H9 (cell line): ENCODE measurements around the gene RORC. TPM values are rescaled to one million over a fixed set of nuclear protein-coding genes. Genes with fewer than 3 reads are reported as not detected.

Experiments used
- DNase-seq: peaks from one replicate; pipeline ENCODE4 v3.0.0-alpha.2; 2017
- H2AFZ ChIP-seq: one replicate; pipeline ENCODE4 v1.6.1; 2013; ENCODE audit warnings: mild to moderate bottlenecking, low read length, control low read depth, moderate library complexity
- H2AK5ac ChIP-seq: 2 replicates; pipeline ENCODE4 v1.6.1; 2013; ENCODE audit warnings: low read length, control low read depth, mixed read lengths; ENCODE audit not compliant: insufficient read length
- H2BK120ac ChIP-seq: one replicate; pipeline ENCODE4 v1.6.1; 2013; ENCODE audit warnings: low read depth, mild to moderate bottlenecking, low read length, control low read depth, inconsistent platforms; ENCODE audit not compliant: poor library complexity, severe bottlenecking
- H2BK12ac ChIP-seq: 2 replicates; pipeline ENCODE4 v1.6.1; 2013; ENCODE audit warnings: low read length, control low read depth, mixed read lengths, low read depth; ENCODE audit not compliant: insufficient read length
- H2BK15ac ChIP-seq: 2 replicates; pipeline ENCODE4 v1.6.1; 2013; ENCODE audit warnings: low read depth, low read length, control low read depth
- H2BK20ac ChIP-seq: one replicate; pipeline ENCODE4 v1.6.1; 2013; ENCODE audit warnings: low read depth, mild to moderate bottlenecking, low read length, control low read depth, inconsistent platforms; ENCODE audit not compliant: poor library complexity, severe bottlenecking
- H2BK5ac ChIP-seq: 2 replicates; pipeline ENCODE4 v1.6.1; 2013; ENCODE audit warnings: low read length, control low read depth, mixed read lengths; ENCODE audit not compliant: insufficient read length
- H3K14ac ChIP-seq: 2 replicates; pipeline ENCODE4 v1.6.1; 2013; ENCODE audit warnings: low read length, control low read depth; ENCODE audit not compliant: insufficient read depth
- H3K18ac ChIP-seq: 2 replicates; pipeline ENCODE4 v1.6.1; 2013; ENCODE audit warnings: low read depth, mild to moderate bottlenecking, mixed read lengths, low read length, control low read depth; ENCODE audit not compliant: insufficient read length
- H3K23ac ChIP-seq: 2 replicates; pipeline ENCODE4 v1.6.1; 2013; ENCODE audit warnings: low read length, control low read depth, mixed read lengths, low read depth; ENCODE audit not compliant: insufficient read length
- H3K23me2 ChIP-seq: 2 replicates; pipeline ENCODE4 v1.6.1; 2013; ENCODE audit warnings: low read depth, mild to moderate bottlenecking, mixed read lengths, low read length, control low read depth; ENCODE audit not compliant: insufficient read length, poor library complexity, severe bottlenecking
- H3K27ac ChIP-seq: 2 replicates; pipeline ENCODE4 v1.5.1; 2013; ENCODE audit warnings: low read length, control low read depth, mixed read lengths, low read depth; ENCODE audit not compliant: insufficient read length
- H3K27me3 ChIP-seq: 2 replicates; pipeline ENCODE4 v1.6.1; 2013; ENCODE audit warnings: low read length, control low read depth, inconsistent platforms; ENCODE audit not compliant: insufficient read depth
- H3K4ac ChIP-seq: 2 replicates; pipeline ENCODE4 v1.6.1; 2013; ENCODE audit warnings: low read depth, mild to moderate bottlenecking, control low read depth, inconsistent platforms, low read length, moderate library complexity
- H3K4me1 ChIP-seq: 2 replicates; pipeline ENCODE4 v1.6.1; 2013; ENCODE audit warnings: low read length, control low read depth, inconsistent platforms; ENCODE audit not compliant: insufficient read depth
- H3K4me2 ChIP-seq: 2 replicates; pipeline ENCODE4 v1.6.1; 2013; ENCODE audit warnings: low read length, control low read depth, mixed read lengths; ENCODE audit not compliant: insufficient read length, insufficient read depth
- H3K56ac ChIP-seq: 2 replicates; pipeline ENCODE4 v1.6.1; 2013; ENCODE audit warnings: low read depth, mild to moderate bottlenecking, mixed read lengths, low read length, control low read depth; ENCODE audit not compliant: insufficient read length
- H3K79me1 ChIP-seq: 2 replicates; pipeline ENCODE4 v1.6.1; 2013; ENCODE audit warnings: low read depth, mild to moderate bottlenecking, moderate library complexity, low read length, control low read depth, inconsistent platforms; ENCODE audit not compliant: insufficient read depth, poor library complexity, severe bottlenecking
- H3K79me2 ChIP-seq: 2 replicates; pipeline ENCODE4 v1.6.1; 2013; ENCODE audit warnings: low read length, control low read depth, inconsistent platforms; ENCODE audit not compliant: insufficient read depth
- H3K9ac ChIP-seq: 2 replicates; pipeline ENCODE4 v1.6.1; 2013; ENCODE audit warnings: low read length, control low read depth, mixed read lengths; ENCODE audit not compliant: insufficient read length; ENCODE audit errors: extremely low read depth
- H3K9me3 ChIP-seq: one replicate; pipeline ENCODE4 v1.6.1; 2013; ENCODE audit warnings: low read depth, low read length, inconsistent platforms; ENCODE audit not compliant: control insufficient read depth
- H3T11ph ChIP-seq: one replicate; pipeline ENCODE4 v1.6.1; 2013; ENCODE audit warnings: mild to moderate bottlenecking, low read length, control low read depth, inconsistent platforms
- H4K20me1 ChIP-seq: one replicate; pipeline ENCODE4 v1.6.1; 2013; ENCODE audit not compliant: control insufficient read depth, insufficient read length, insufficient read depth
- H4K5ac ChIP-seq: 2 replicates; pipeline ENCODE4 v1.6.1; 2013; ENCODE audit warnings: low read depth, mild to moderate bottlenecking, mixed read lengths, low read length, control low read depth; ENCODE audit not compliant: insufficient read length
- H4K8ac ChIP-seq: replicated peaks from 2 replicates; pipeline ENCODE4 v1.6.1; 2013; ENCODE audit warnings: low read length, control low read depth, mixed read lengths, low read depth; ENCODE audit not compliant: insufficient read length
- H4K91ac ChIP-seq: 2 replicates; pipeline ENCODE4 v1.6.1; 2013; ENCODE audit warnings: low read depth, mild to moderate bottlenecking, moderate library complexity, mixed read lengths, low read length, control low read depth; ENCODE audit not compliant: insufficient read length
- H3K27ac Mint-ChIP-seq, 3 experiments: 2 replicates in 2 of 3; 3 replicates in 1 of 3; pipeline ENCODE4 v1.8.0; 2020 to 2021; ENCODE audit warnings: mixed read lengths in 3 of 3, mild to moderate bottlenecking in 1 of 3, moderate library complexity in 1 of 3
- H3K27me3 Mint-ChIP-seq: 2 replicates; pipeline ENCODE4 v1.8.0; 2021; ENCODE audit warnings: low read depth, mild to moderate bottlenecking, moderate library complexity, mixed read lengths
- H3K36me3 Mint-ChIP-seq, 3 experiments: 2 replicates in 2 of 3; 3 replicates in 1 of 3; pipeline ENCODE4 v1.8.0; 2020 to 2021; ENCODE audit warnings: low read depth in 3 of 3, mixed read lengths in 3 of 3; ENCODE audit not compliant: insufficient read depth in 1 of 3
- H3K4me1 Mint-ChIP-seq, 2 experiments: 2 replicates each; pipeline ENCODE4 v1.8.0; 2020; ENCODE audit warnings: mixed read lengths in 2 of 2
- H3K4me3 Mint-ChIP-seq, 2 experiments: 2 replicates in 1 of 2; 3 replicates in 1 of 2; pipeline ENCODE4 v1.8.0; 2020 to 2021; ENCODE audit warnings: mild to moderate bottlenecking in 2 of 2, mixed read lengths in 2 of 2, moderate library complexity in 1 of 2
- H3K9me3 Mint-ChIP-seq, 2 experiments: 2 replicates in 1 of 2; 3 replicates in 1 of 2; pipeline ENCODE4 v1.8.0; 2020; ENCODE audit warnings: mild to moderate bottlenecking in 2 of 2, mixed read lengths in 2 of 2, moderate library complexity in 1 of 2
- WGBS: extraction: QIAGEN DNeasy Blood & Tissue Kit; methylation state at CpG from one replicate; pipeline ENCODE4 v1.1.7; 2013; ENCODE audit warnings: missing lambda C conversion rate, low lambda C conversion rate, mixed read lengths; ENCODE audit not compliant: insufficient read length; ENCODE audit errors: extremely low coverage; 5-methylcytosine and 5-hydroxymethylcytosine counted together
- total RNA-seq: library from RNA; stranded (reverse); gene quantifications from 2 replicates; pipeline ENCODE4 v1.2.1, GENCODE V29; 2021
- TF ChIP-seq, protein P1 (sequence below): fragments of 200-600 bp; sonication (generic); conservative IDR thresholded peaks from 3 replicates; pipeline ENCODE4 v1.8.0; 2021; ENCODE audit warnings: antibody characterized with exemption, mild to moderate bottlenecking

Gene RORC
- total RNA-seq, 1 experiment from 2014 or later, result 0.52 TPM

GRCh38 chr1:151851886-151852285, 20.3 kb upstream of the RORC start:
- no peak overlapping the region for H4K5ac ChIP-seq
- Mint-ChIP-seq H3K4me3 (no peak overlapping the region), H3K9me3 (no peaks in the 10 kb centered on the region), H3K27me3 (peaks cover 71% of the 10 kb centered on the region), H3K27ac (no peak overlapping the region), H3K36me3 (0 out of 7 replicates have a peak, but pooled peaks cover 0 to 2% (median 0%) of the 10 kb centered on the region in 3 experiments), H3K4me1 (peaks cover 5 to 8% of the 10 kb centered on the region in 2 experiments)
- no peak overlapping the region for H3T11ph ChIP-seq
- no peaks in the 10 kb centered on the region for H3K9me3 ChIP-seq
- H3K56ac ChIP-seq, result no peak overlapping the region
- H2BK20ac ChIP-seq, result no peak overlapping the region
- H3K14ac ChIP-seq, result no peak overlapping the region
- no peaks in the 10 kb centered on the region for H3K79me1 ChIP-seq
- no peak overlapping the region for H2AK5ac ChIP-seq
- H4K20me1 ChIP-seq, result no peaks in the 10 kb centered on the region
- no peak overlapping the region for H2BK120ac ChIP-seq
- TF ChIP-seq, protein P1, sequence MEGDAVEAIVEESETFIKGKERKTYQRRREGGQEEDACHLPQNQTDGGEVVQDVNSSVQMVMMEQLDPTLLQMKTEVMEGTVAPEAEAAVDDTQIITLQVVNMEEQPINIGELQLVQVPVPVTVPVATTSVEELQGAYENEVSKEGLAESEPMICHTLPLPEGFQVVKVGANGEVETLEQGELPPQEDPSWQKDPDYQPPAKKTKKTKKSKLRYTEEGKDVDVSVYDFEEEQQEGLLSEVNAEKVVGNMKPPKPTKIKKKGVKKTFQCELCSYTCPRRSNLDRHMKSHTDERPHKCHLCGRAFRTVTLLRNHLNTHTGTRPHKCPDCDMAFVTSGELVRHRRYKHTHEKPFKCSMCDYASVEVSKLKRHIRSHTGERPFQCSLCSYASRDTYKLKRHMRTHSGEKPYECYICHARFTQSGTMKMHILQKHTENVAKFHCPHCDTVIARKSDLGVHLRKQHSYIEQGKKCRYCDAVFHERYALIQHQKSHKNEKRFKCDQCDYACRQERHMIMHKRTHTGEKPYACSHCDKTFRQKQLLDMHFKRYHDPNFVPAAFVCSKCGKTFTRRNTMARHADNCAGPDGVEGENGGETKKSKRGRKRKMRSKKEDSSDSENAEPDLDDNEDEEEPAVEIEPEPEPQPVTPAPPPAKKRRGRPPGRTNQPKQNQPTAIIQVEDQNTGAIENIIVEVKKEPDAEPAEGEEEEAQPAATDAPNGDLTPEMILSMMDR, result no peak
- no peak overlapping the region for H3K9ac ChIP-seq
- H4K91ac ChIP-seq, result no peak overlapping the region
- no peak overlapping the region for H2BK12ac ChIP-seq
- H2BK5ac ChIP-seq, result no peak overlapping the region
- H3K27ac ChIP-seq, result no peak overlapping the region
- no peaks in the 10 kb centered on the region for H3K27me3 ChIP-seq
- H2AFZ ChIP-seq, result no peak overlapping the region
- no peak overlapping the region for H3K4me2 ChIP-seq
- no CpG with 5 or more reads among the region's 8 CpGs for WGBS
- no peak overlapping the region for H3K4ac ChIP-seq
- no peaks in the 10 kb centered on the region for H3K79me2 ChIP-seq
- H3K23ac ChIP-seq, result no peak overlapping the region
- no peaks in the 10 kb centered on the region for H3K23me2 ChIP-seq
- H3K18ac ChIP-seq, result no peak overlapping the region
- no peak overlapping the region for H4K8ac ChIP-seq
- H2BK15ac ChIP-seq, result no peak overlapping the region
- no peaks in the 10 kb centered on the region for H3K4me1 ChIP-seq
- no peak for DNase-seq
